Nephron (organoid): ENCODE results near the gene EEF1AKMT3.

ENCODE experiments used
- H3K27ac Mint-ChIP-seq, 3 experiments: 2 replicates each; pipeline ENCODE4 v1.8.0; 2020; ENCODE audit warnings: mixed read lengths in 3 of 3, mild to moderate bottlenecking in 2 of 3, moderate library complexity in 1 of 3
- H3K27me3 Mint-ChIP-seq: 2 replicates; pipeline ENCODE4 v1.8.0; 2021; ENCODE audit warnings: low read depth, mild to moderate bottlenecking, moderate library complexity, mixed read lengths
- H3K36me3 Mint-ChIP-seq: 2 replicates; pipeline ENCODE4 v1.8.0; 2020; ENCODE audit warnings: low read depth, mixed read lengths
- H3K4me1 Mint-ChIP-seq: 2 replicates; pipeline ENCODE4 v1.8.0; 2020; ENCODE audit warnings: mixed read lengths
- H3K4me3 Mint-ChIP-seq, 3 experiments: 2 replicates each; pipeline ENCODE4 v1.8.0; 2020; ENCODE audit warnings: mild to moderate bottlenecking in 3 of 3, mixed read lengths in 3 of 3, moderate library complexity in 2 of 3
- H3K9me3 Mint-ChIP-seq: 2 replicates; pipeline ENCODE4 v1.8.0; 2020; ENCODE audit warnings: mixed read lengths
- TF ChIP-seq, protein P1 (sequence below), 3 experiments: fragments of 200-600 bp; sonication (generic); IDR thresholded peaks; one replicate each; pipeline ENCODE4 v1.5.0; 2021; ENCODE audit warnings: antibody characterized with exemption in 3 of 3; ENCODE audit not compliant: unreplicated experiment in 3 of 3

EEF1AKMT3 gene

DNA sequence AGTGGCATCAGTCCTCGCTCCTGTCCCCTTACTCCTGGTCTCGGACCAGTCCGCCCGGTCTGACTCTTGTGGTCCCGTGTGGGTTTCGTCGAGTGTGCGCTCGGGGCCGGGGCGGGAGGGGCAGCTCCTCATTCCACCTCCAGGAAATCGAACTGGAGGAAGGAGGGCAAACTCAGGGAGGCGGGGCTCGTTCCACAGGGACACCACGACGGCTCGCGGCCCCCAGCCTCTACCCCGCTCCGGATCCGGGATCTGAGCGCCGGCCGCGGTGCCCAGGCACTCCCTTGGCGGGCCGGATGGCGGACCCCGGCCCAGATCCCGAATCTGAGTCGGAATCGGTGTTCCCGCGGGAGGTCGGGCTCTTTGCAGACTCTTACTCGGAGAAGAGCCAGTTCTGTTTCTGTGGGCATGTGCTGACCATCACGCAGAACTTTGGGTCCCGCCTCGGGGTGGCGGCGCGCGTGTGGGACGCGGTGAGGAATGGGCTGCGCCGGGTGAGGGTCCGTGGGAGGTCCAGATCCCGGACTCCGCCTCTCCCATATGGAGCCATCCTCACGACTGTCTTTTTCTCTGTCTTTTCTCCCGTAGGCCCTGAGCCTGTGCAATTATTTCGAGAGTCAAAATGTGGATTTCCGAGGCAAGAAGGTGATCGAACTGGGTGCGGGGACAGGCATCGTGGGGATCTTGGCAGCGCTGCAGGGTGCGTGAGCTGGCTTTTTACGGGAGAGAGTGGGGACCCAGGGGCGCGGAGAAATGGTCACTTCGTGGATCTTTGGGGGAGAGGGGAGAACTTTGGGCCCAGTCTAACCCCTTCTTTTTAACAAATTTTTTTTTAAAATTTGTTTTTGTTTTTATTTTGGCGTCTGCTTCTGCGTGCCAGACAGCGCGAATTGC is at the start of gene EEF1AKMT3:
TSS of gene EEF1AKMT3 (plus strand) at position 186 of the 894 bp plus-strand sequence. CDS start at position 297, 111 bp downstream.
- H3K27me3 Mint-ChIP-seq, result peaks cover 19% of the 10 kb centered on the region
- H3K36me3 Mint-ChIP-seq, result peaks cover 28% of the 10 kb centered on the region
- TF ChIP-seq, protein P1, sequence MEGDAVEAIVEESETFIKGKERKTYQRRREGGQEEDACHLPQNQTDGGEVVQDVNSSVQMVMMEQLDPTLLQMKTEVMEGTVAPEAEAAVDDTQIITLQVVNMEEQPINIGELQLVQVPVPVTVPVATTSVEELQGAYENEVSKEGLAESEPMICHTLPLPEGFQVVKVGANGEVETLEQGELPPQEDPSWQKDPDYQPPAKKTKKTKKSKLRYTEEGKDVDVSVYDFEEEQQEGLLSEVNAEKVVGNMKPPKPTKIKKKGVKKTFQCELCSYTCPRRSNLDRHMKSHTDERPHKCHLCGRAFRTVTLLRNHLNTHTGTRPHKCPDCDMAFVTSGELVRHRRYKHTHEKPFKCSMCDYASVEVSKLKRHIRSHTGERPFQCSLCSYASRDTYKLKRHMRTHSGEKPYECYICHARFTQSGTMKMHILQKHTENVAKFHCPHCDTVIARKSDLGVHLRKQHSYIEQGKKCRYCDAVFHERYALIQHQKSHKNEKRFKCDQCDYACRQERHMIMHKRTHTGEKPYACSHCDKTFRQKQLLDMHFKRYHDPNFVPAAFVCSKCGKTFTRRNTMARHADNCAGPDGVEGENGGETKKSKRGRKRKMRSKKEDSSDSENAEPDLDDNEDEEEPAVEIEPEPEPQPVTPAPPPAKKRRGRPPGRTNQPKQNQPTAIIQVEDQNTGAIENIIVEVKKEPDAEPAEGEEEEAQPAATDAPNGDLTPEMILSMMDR (IDR thresholded peaks at IDR 0.05; ENCODE audit: unreplicated experiment in 3 of 3), result no peak
- H3K4me3 Mint-ChIP-seq, result peak within 1 kb of the TSS; percentile 89 to 97 (median 97)
- no peaks in the 10 kb centered on the region for H3K9me3 Mint-ChIP-seq
- peak within 1 kb of the TSS; percentile 92 to 97 (median 93) for H3K27ac Mint-ChIP-seq
- peaks cover 25% of the 10 kb centered on the region for H3K4me1 Mint-ChIP-seq

- Mint-ChIP-seq H3K4me3 (no peak overlapping the region), H3K27ac (no peak overlapping the region), H3K4me1 (no peaks in the 10 kb centered on the region), H3K36me3 (peaks cover 29% of the 10 kb centered on the region), H3K9me3 (no peaks in the 10 kb centered on the region), H3K27me3 (peaks cover 50% of the 10 kb centered on the region)
- TF ChIP-seq, protein P1 (IDR thresholded peaks at IDR 0.05; ENCODE audit: unreplicated experiment in 3 of 3), result no peak
Observed at GRCh38 chr12:57722716-57723629, 49.4 kb upstream of the EEF1AKMT3 start.

DNA sequence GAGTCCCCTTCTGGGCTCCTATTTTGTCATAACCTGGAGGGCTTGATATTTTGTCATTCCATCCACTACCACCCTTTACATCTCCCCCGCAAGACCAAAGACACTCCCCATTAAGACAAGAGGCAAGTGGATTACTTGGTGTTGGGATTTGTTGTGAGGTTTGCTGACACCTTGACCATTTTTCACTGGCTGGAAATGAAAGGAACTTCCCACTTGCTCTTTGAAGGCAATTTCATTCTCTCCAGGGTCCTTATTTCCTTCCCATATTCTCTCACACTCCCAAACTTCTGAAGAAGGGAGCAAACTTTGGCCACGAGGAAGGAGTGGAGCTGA is 48.8 kb upstream of the EEF1AKMT3 start:
- TF ChIP-seq, protein P1 (IDR thresholded peaks at IDR 0.05; ENCODE audit: unreplicated experiment in 3 of 3), result no peak
- H3K4me3 Mint-ChIP-seq, result no peak overlapping the region
- no peaks in the 10 kb centered on the region for H3K9me3 Mint-ChIP-seq

GRCh38 chr12:57724003-57724935 is 48.1 kb upstream of the EEF1AKMT3 start:
- TF ChIP-seq, protein P1 (IDR thresholded peaks at IDR 0.05; ENCODE audit: unreplicated experiment in 3 of 3), result no peak
- Mint-ChIP-seq H3K27ac (no peak overlapping the region), H3K4me1 (no peaks in the 10 kb centered on the region), H3K9me3 (no peaks in the 10 kb centered on the region), H3K27me3 (peaks cover 63% of the 10 kb centered on the region), H3K36me3 (peaks cover 22% of the 10 kb centered on the region), H3K4me3 (peak overlapping the region in 1 of 3 experiments; percentile 39)

More for the DNA sequence above, 48.8 kb upstream of the EEF1AKMT3 start:
- H3K36me3 Mint-ChIP-seq, result peaks cover 28% of the 10 kb centered on the region
- no peaks in the 10 kb centered on the region for H3K4me1 Mint-ChIP-seq
- H3K27me3 Mint-ChIP-seq, result peaks cover 57% of the 10 kb centered on the region
- no peak overlapping the region for H3K27ac Mint-ChIP-seq
